Dorsolateral prefrontal cortex (tissue), 118 donors: ENCODE results near the gene CHKB. TPM values are rescaled to one million over a fixed set of nuclear protein-coding genes. Genes with fewer than 3 reads are reported as not detected.

Experiments
- total RNA-seq, 120 experiments: library from RNA; stranded (reverse); gene quantifications; one replicate each; pipeline versions ENCODE4 v1.2.3 to v1.2.4, GENCODE V29; 2022

Gene CHKB
- total RNA-seq, 120 experiments from 2014 or later, result 36.7 to 115 (median 63.9) TPM

Other genes starting within 250 kb of the CHKB start
- gene PPP6R2, start 239.5 kb downstream of the CHKB start, total RNA-seq, result 100 to 1,000 TPM in 10 of 120 experiments, 10 to 100 TPM in 110; 66.5 to 112 (median 82.2) TPM
- 100 to 1,000 TPM; 163 to 302 (median 210) TPM for gene SBF1, start 107.8 kb downstream of the CHKB start, total RNA-seq
- 1 to 10 TPM in 1 of 120 experiments, under 1 TPM in 16, not detected in 103; 0.11 to 1.2 (median 0.16) TPM for gene ADM2, start 101.3 kb downstream of the CHKB start, total RNA-seq
- under 1 TPM in 1 of 120 experiments, not detected in 119; 0.46 TPM for gene MIOX, start 96.0 kb downstream of the CHKB start, total RNA-seq
- gene LMF2, start 75.1 kb downstream of the CHKB start, total RNA-seq, result 10 to 100 TPM; 32.4 to 63.2 (median 43.6) TPM
- gene NCAPH2, start 74.6 kb downstream of the CHKB start, total RNA-seq, result 10 to 100 TPM; 47.2 to 83.2 (median 61.5) TPM
- gene SCO2, start 57.3 kb downstream of the CHKB start, total RNA-seq, result 10 to 100 TPM in 4 of 120 experiments, 1 to 10 TPM in 45, under 1 TPM in 4, not detected in 67; 0.59 to 11.9 (median 2.8) TPM
- 10 to 100 TPM in 50 of 120 experiments, 1 to 10 TPM in 70; 1.4 to 47.4 (median 7.6) TPM for gene TYMP, start 52.8 kb downstream of the CHKB start, total RNA-seq
- under 1 TPM in 40 of 120 experiments, not detected in 80; 0.13 to 0.68 (median 0.21) TPM for gene KLHDC7B, start 37.0 kb downstream of the CHKB start, total RNA-seq
- gene SYCE3, start 19.9 kb downstream of the CHKB start, total RNA-seq, result 1 to 10 TPM in 14 of 120 experiments, not detected in 106; 1.4 to 6.0 (median 2.0) TPM
- 10 to 100 TPM; 16.1 to 79.3 (median 36.8) TPM for gene CPT1B, start 4.4 kb downstream of the CHKB start, total RNA-seq
- 100 to 1,000 TPM in 119 of 120 experiments, 10 to 100 TPM in 1; 82.8 to 271 (median 217) TPM for gene MAPK8IP2, start 17.9 kb upstream of the CHKB start, total RNA-seq
- 10 to 100 TPM; 32.1 to 72.7 (median 48.0) TPM for gene ARSA, start 45.3 kb upstream of the CHKB start, total RNA-seq
- gene SHANK3, start 90.0 kb upstream of the CHKB start, total RNA-seq, result 100 to 1,000 TPM in 90 of 120 experiments, 10 to 100 TPM in 30; 42.8 to 197 (median 115) TPM
- gene ACR, start 155.4 kb upstream of the CHKB start, total RNA-seq, result 1 to 10 TPM in 55 of 120 experiments, under 1 TPM in 41, not detected in 24; 0.33 to 2.9 (median 1.1) TPM
- 10 to 100 TPM; 40.2 to 93.2 (median 62.7) TPM for gene RABL2B, start 200.8 kb upstream of the CHKB start, total RNA-seq